ENCODE measurements around the gene POLN.

POLN gene

GRCh38 chr4:2060611-2061185 is 181.2 kb downstream of the POLN start:
- no peak for TF ChIP-seq CTCF (IDR thresholded peaks at IDR 0.05; ENCODE audit: insufficient read depth, low read length, missing control alignments)
- no peak overlapping the region for H3K4me3 ChIP-seq (ENCODE audit: low read depth, low read length)
- ChIA-PET POLR2A (no interaction called here), CTCF (no interaction called here)
- DNase-seq (ENCODE audit: low read depth, low spot score) = no peak

GRCh38 chr4:2059726-2060602 is 182.0 kb downstream of the POLN start:
- DNase-seq (ENCODE audit: low read depth, low spot score) = no peak
- POLR2A ChIA-PET = no interaction called here
- TF ChIP-seq CTCF (IDR thresholded peaks at IDR 0.05; ENCODE audit: insufficient read depth, low read length, missing control alignments) = no peak
- CTCF ChIA-PET = no interaction called here
- H3K4me3 ChIP-seq (ENCODE audit: low read depth, low read length) = no peak overlapping the region

- peak within 1 kb of the TSS; percentile 25 for H3K4me3 ChIP-seq (ENCODE audit: low read depth, low read length)
- ChIA-PET POLR2A (no interaction called here), CTCF (no interaction called here)
- no peak for TF ChIP-seq CTCF (IDR thresholded peaks at IDR 0.05; ENCODE audit: insufficient read depth, low read length, missing control alignments)
- DNase-seq (ENCODE audit: low read depth, low spot score) = no peak
These were observed 182.7 kb downstream of the POLN start, which contains the start of gene NAT8L for GRCh38 chr4:2059046-2059725. Gene NAT8L (plus strand): TSS chr4:2059327. CDS start chr4:2059512, 185 bp downstream.

- POLR2A ChIA-PET = no interaction called here
These were observed 183.5 kb downstream of the POLN start for GRCh38 chr4:2058264-2059045.

GRCh38 chr4:2057382-2058065 is 184.4 kb downstream of the POLN start:
- DNase-seq (ENCODE audit: low read depth, low spot score) = no peak
- CTCF ChIA-PET = no interaction called here
- POLR2A ChIA-PET = no interaction called here
- no peak overlapping the region for H3K4me3 ChIP-seq (ENCODE audit: low read depth, low read length)
- TF ChIP-seq CTCF (IDR thresholded peaks at IDR 0.05; ENCODE audit: insufficient read depth, low read length, missing control alignments) = no peak

More at GRCh38 chr4:2058264-2059045, 183.5 kb downstream of the POLN start:
- H3K4me3 ChIP-seq (ENCODE audit: low read depth, low read length) = peak overlapping the region; percentile 8; the same call in 1 of the 2 replicates
- no peak for TF ChIP-seq CTCF (IDR thresholded peaks at IDR 0.05; ENCODE audit: insufficient read depth, low read length, missing control alignments)
- DNase-seq (ENCODE audit: low read depth, low spot score) = no peak
- CTCF ChIA-PET = no interaction called here

Data from AG04449 (cell line).